HG02623 (cell line): ENCODE data around the gene IER3.
"Not testable (repeated sequence)": the region's sequence is repeated elsewhere in the genome, so short reads cannot be mapped to it uniquely, and the experiment has no call there.

Experiments
- ATAC-seq: cut with Tn5 transposase; IDR thresholded peaks from one replicate; pipeline ENCODE4 v1.9.1; 2021; ENCODE audit warnings: moderate library complexity; ENCODE audit not compliant: unreplicated experiment

The IER3 gene

GRCh38 chr6:30725713-30726505, 18.4 kb downstream of the IER3 start:
- no peak for ATAC-seq

GRCh38 chr6:30724906-30725667, 19.3 kb downstream of the IER3 start:
- no peak for ATAC-seq

- ATAC-seq = not testable (repeated sequence)
These were observed 20.3 kb downstream of the IER3 start for GRCh38 chr6:30723843-30724741.

GRCh38 chr6:30723159-30723842, 21.0 kb downstream of the IER3 start:
- not testable (repeated sequence) for ATAC-seq

- ATAC-seq = no peak
These were observed 21.9 kb downstream of the IER3 start for GRCh38 chr6:30722280-30723112.

- not testable (repeated sequence) for ATAC-seq
These were observed 22.4 kb downstream of the IER3 start for GRCh38 chr6:30722025-30722279.

GRCh38 chr6:30721198-30722024, 22.9 kb downstream of the IER3 start:
- peak; percentile 24 for ATAC-seq

GRCh38 chr6:30720738-30721197, 23.6 kb downstream of the IER3 start:
- no peak for ATAC-seq

GRCh38 chr6:30719791-30720737, 24.3 kb downstream of the IER3 start, which contains the start of gene TUBB:
Gene TUBB (plus strand): TSS chr6:30720352. CDS start chr6:30720507, 155 bp downstream.
- peak; percentile 33 for ATAC-seq

- ATAC-seq = no peak
These were observed 25.0 kb downstream of the IER3 start for GRCh38 chr6:30719356-30719755.

GRCh38 chr6:30717845-30718720, 26.3 kb downstream of the IER3 start:
- not testable (repeated sequence) for ATAC-seq

GRCh38 chr6:30717129-30717844, 27.1 kb downstream of the IER3 start, which contains the start of gene MDC1:
Gene MDC1 (minus strand): TSS chr6:30717281. CDS start chr6:30715175, 2,106 bp downstream.
- ATAC-seq = peak; percentile 66

GRCh38 chr6:30716879-30717128, 27.5 kb downstream of the IER3 start:
- no peak for ATAC-seq

- ATAC-seq = no peak
These were observed 30.1 kb downstream of the IER3 start for GRCh38 chr6:30714263-30714662.

GRCh38 chr6:30712441-30712945, 31.9 kb downstream of the IER3 start:
- no peak for ATAC-seq

- no peak for ATAC-seq
These were observed 32.5 kb downstream of the IER3 start for GRCh38 chr6:30711758-30712380.
